IPS DF 19.7 (cell line): ENCODE data around the gene TMEM239.
"Not testable (repeated sequence)": the region's sequence is repeated elsewhere in the genome, so short reads cannot be mapped to it uniquely, and the experiment has no call there.

Source experiments
- DNase-seq: peaks from one replicate; pipeline ENCODE4 v3.0.0-alpha.2; 2013; ENCODE audit warnings: low read depth, low spot score

TMEM239 gene

DNA sequence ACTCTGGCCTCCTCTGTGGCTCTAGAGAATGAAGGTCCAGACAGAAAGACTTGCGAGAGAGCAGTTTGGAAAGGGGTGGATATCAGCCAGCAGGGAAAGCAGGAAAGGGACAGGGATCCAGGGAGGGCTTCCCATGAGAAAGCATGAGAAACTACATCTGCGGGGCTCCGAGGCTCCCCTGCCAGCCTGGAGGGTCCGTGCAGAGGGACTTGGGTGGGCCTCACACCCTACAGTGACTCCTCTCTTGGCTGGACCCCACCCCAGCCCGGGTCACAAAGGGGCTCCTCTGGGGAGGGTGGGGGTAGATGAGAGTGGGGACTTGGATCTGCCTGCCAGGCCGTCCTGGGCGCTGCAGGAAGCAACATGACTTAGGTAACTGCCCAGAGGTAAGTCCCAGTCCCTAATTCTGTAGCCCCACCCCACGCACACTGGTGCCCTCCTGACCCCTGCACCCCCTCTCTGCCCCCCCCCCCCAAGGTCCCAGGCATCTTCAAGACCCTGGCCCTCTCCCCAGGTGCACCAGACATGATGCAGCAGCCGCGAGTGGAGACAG is at the start of gene TMEM239:
Gene TMEM239, plus strand, starts transcription at position 335 of the 553 bp plus-strand sequence. Its CDS starts 191 bp downstream, at position 526.
- DNase-seq: no peak

DNA sequence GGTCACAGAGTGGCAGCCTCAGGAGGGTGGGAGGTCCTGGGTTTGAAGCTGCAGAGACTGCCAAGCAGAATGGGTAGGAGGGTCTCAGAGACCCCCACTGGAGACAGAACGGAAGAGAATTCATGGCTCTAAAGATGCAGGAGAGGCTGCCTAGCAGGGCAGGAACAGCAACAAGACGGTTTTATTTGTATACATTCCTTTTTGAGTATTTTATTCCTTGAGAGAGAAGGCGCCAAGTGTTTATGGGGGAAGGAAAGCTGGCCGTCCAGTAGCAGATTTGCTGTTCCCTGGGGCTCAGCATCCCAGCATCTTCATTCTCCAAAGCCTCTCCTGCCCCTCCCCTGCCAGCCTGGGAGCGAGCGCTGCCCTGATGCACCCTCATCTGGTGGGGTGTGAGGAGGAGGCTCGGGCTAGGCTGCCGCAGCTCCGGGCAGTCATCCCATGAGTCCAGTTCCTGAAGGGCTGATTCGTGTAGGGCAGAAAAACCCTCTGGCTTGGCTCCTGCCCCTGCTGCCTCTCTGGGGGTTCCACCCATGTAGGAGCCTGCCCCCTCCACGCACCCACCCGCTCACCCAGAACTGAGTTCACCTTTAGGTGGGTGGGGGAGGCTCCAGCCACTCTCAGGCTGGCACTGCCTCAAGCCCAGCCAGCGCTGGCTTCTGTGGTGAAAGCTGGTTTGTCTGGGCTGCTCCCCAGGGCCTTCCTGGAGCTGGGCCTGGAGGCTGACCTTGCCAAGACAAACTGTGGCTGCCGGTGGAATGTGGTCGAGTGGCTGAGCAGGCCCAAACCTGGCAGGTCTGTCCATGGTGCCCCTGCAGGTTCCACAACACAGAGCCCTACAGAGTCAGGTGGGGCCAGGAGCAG is 48.2 kb upstream of the TMEM239 start:
- DNase-seq: no peak

DNA sequence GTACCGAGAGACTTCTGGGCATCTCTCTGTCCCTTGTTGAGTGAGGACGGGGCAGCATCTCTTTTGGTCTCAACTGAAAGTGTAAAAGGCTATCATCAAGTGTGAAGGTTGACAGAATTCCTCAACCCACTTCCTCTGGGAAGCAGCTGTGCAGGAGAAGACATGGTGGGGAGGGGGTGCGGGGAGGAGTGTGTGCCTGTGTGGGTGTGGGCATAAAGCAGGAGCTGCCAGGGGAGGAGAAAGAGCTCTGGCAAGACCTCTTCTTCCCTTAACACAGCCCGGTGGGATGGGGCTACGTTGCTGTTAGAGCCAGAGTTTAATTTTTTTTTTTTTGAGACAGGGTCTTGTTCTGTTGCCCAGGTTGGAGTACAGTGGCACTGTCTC is 47.5 kb upstream of the TMEM239 start:
- no peak for DNase-seq

DNA sequence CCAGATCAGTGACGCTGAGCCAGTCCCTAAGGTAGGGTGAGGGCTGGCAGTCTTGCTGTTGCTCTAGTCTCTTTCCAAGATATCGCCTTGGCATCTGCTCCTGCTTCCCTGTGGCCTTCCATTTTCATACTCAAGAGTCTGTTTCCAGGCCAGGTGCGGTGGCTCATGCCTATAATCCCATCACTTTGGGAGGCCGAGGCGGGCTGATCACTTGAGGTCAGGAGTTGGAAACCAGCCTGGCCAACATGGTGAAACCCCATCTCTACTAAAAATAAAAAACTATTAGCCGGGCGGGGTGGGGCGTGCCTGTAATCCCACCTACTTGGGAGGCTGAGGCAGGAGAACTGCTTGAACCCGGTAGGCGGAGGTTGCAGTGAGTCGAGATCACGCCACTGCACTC is 46.1 kb upstream of the TMEM239 start:
- not testable (repeated sequence) for DNase-seq

DNA sequence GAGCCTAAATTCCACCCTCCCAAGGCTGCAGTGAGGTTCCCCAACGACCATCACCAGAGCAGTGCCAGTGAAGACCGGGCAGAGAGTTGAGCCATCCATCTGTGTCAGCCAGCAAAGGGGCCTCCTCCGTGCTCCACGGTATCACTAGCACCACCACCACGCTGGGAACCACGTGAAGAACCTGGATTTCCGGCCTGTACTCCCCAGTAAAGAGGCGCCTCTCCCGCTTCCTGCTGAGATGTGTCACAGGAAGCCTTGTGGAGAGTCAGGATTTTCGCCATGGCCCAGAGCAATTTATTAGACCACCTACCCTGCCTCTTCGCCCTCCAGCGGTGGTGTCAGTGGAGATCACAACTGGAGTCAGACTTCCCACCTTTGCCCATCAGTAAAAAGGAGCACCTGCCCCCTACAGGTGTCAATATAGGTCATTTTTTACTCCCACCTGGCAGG is 44.5 kb upstream of the TMEM239 start:
- no peak for DNase-seq

DNA sequence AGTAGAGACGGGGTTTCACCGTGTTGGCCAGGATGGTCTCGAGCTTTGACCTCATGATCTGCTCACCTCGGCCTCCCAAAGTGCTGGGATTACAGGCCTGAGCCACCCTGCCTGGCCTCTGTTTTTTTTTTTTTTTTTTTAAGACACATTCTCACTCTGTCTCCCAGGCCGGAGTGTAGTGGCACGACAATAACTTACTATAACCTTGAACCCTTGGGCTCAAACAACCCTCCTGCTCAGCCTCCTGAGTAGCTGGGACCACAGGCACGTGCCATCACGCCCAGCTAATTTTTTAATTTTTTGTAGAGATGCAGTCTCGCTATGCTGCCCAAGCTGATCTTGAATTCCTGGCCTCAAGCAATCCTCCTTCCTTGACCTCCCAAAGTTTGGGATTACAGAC is 42.4 kb upstream of the TMEM239 start:
- no peak for DNase-seq

DNA sequence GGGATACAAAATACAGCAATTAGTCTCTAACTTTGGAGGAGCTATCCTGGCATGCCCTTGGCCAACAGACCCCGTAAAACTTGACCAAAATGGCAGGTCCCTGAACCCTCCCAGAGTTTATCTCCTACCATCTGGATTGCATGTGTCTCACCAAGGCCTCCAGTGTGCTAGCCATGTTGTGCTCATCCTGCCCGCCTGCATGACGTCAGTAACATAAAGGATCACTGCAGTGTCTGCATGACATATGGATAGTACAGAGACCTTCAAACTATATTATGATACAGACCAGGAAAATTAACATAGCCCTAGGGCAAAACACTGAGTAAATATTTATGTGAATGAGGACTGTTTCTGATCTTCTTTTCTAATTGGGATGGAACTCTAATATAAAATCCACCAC is 41.0 kb upstream of the TMEM239 start:
- DNase-seq: no peak

DNA sequence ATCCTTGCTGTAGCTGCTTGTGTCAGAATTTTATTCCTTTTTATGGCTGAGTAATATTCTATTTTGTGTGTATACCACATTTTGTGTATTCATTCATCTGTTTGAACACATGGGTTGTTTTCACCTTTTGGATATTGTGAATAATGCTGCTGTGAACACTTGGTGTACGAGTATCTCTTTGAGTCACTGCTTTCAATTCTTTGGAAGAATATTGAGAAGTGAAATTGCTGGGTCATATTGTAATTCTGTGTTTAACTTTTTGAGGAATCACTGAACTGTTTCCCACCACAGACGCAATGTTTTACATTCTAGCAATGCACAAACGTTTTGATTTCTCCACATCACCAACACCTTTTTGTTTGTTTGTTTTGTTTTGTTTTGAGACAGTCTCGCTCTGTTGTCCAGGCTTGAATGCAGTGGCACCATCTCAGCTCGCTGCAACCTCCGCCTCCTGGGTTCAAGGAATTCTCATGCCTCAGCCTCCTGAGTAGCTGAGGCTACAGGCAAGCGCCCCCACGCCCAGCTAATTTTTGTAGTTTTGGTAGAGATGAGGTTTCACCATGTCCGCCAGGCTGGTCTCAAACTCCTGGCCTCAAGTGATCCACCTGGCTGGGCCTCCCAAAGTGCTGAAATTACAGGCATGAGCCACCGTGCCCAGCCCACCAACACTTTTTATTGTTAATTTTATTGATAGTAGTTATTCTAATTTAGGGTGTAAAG is 37.4 kb upstream of the TMEM239 start:
- no peak for DNase-seq

DNA sequence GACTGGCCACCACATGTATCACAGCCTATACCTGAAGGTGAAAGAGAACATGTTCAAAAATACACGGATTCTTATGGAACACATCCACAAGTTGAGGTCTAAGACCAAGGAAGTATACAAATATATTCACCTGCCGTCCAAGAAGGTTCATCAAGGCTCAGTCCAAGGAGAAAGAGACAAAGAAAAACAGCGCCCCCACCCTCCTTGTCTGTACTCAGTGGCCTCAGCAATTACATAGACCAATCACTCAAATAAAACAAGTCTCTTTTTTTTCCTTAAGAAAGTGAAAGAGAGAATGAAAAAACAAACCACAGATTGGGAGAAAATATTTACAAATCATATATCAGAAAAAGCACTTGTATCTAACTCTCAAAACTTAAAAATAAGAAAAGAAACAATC is 35.2 kb upstream of the TMEM239 start:
- no peak for DNase-seq

DNA sequence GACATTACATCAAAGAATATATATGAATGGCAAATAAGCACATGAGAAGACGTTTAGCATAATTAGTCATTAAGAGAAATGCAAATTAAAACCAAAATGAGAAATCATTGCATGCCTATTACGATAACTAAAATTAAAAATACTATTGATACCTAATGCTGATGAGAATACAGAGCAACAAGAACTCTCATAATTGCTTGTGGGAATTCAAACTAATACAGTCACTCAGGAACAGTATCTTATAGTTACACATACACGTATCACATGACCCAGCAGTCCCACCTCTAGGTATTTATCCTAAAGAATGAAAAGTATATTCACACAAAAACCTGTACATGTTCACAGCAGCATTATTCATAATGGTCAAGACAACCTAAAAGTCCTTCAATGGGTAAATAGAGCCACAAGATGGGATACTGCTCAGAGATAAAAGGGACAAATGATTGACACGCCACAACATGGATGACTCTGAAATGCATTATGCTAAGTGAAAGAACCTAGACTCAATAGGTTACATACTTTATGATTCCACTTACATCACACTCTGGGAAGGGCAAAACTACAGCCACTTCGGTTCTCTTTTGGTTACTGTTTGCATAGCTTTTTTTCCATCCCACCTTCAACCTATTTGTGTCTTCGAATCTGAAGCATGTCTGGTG is 32.1 kb upstream of the TMEM239 start:
- no peak for DNase-seq

DNA sequence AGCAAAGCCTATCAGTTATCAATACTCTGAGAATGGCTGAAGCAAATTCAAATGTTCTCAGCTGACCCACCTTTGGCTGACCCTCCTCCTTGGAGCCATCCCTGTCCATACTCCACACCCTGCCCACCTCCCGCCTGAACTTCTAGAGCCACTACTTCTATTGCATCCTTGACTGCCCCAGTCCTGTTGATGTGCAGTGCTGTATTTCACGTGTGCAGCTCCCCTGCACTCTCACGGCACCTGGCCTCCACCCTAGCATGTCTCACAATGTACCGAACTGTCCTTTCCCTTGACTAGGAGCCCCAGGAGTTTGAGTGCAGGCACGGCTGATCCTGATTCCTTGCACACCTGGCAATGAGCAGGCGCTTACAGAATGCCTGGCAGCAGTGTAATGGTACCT is 22.7 kb upstream of the TMEM239 start:
- no peak for DNase-seq

DNA sequence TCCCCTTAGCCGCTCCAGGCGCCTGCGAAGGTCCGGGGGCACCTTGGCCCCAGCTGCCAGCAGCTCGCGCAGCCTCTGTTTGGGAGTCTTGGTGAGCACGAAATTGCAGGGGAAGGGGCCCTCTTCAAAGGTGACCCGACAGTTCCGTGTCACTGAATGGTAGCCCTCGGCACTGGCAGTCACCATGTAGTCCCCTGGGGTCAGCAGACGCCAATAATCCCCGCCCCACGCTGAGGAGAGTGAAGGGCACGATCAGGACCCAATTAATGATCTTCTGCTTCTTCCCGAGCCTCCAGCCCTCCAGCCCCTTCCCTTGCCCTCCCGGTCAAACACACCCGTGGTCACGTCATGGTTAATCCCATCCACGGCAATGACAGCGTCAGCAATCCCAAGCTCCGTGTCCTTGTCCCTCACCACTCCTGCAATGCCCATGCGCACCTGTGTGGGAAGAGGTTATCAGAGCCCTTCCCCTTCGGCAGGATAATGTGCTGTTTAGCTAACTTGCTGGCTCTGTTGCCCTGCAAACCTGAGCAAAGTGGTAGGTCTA is 21.9 kb upstream of the TMEM239 start:
- DNase-seq: no peak

DNA sequence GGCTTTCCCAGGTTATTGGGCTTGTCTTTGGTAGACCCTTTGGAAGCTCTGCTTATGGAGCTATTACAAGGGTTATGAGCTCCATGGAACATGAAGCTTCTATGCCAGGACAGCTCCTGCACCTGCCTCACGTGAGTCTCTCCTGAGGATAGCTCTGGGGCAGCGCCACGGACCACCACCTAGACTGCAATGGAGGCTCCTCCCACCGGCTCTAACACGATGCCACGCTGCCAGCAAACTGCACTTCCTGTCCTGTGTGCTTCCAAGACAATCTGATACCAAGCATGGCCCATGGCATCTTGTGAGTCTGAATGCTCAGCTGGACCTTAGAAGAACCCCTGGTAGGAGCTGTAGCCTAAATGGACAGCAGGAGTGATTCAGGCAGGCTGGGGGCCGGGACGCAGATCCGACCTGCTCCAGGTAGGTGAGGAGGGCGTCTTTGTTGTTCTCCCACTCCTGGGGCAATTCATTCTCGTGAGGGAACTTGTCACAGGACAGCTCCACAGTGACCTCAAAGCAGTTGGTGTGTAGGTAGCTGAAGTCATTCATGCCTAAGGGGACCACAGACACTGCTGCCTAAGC is 21.2 kb upstream of the TMEM239 start:
- no peak for DNase-seq

DNA sequence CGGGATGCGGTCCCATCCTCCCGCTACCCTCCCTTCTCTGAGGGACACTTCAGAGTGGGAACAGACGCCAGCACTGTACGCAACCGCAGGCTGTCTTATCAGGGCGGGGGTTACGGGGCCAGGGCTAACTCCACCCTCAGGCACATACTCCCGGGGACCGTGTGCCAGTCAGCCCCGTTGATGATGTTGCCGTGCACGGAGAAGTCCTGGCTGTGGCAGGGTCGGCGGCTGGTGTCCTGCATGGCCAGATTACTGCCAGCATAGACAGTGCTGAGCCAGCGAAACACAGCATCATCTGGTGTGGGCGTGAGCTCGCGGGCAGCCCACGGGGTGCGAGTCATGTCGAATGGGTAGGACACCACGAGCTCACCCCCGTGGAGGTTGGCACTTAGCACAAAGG is 20.7 kb upstream of the TMEM239 start:
- DNase-seq: no peak

DNA sequence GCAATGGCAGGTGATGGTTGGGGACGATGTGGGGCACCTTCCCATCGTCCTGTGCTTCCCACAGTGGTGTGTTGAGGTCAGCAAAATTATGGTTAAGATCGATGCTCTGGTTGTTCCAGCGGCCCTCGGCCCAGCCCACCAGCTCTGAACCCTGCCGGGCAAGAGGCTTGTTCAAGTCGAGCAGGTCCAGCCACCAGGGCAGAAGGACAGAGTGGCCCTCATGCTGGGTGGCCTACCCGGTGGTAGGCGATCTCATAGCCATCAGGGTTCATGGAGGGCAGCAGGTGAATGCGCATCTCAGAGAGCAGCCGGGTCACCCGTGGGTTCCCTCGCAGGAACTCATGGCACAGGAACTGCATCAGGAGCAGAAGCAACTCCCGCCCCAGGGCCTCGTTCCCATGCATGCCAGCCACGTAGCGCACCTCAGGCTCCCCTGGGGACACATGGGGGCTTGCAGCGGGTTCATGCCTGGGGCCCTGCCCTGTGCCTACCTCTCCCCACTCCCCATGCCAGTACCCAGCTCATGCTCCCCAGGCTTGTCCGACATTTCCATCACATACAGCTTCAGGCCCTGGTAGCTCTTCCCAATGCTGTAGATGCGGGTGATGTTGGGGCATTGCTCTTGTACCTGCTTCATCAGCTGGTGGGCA is 20.0 kb upstream of the TMEM239 start:
- DNase-seq: no peak

DNA sequence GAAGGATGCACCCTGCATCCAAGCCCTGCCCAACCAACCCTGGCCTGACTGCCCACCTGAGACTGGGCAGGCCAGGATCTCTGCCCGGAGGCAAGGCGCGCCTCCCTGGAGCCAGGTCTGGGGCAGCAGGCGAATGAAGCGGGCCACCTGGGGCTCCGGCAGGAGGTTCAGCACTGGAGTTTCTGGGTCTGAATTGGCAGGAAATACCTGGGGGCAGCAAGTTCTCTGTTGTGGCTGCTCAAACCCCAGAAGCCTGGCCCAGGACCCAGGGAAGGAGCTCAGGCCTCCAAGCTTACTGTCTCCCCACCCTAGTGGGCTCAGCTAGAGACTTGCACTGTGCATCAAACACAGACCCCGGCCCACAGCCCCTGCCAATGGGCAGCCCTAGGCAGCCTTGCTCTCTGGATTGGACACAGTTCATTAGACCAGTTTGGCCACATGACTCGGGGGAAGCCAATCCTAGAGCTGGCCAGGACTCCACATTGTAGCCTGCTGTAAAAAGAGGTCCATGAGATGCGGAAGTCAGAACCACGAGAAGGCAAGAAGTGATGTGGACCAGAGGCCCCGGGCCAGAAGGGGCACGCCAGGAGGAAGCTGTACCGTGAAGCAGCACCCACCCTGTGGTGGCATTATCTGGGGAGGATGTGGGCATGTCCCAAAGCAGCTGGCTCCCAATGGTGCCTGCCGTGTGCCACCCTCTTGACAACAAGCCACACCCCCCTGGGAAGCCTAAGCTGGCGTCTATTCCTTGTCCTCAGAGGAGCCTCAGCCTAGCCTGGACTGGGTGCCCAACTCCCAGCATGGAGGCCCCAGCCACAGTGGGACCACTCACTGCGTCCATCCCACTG is 18.8 kb upstream of the TMEM239 start:
- no peak for DNase-seq

DNA sequence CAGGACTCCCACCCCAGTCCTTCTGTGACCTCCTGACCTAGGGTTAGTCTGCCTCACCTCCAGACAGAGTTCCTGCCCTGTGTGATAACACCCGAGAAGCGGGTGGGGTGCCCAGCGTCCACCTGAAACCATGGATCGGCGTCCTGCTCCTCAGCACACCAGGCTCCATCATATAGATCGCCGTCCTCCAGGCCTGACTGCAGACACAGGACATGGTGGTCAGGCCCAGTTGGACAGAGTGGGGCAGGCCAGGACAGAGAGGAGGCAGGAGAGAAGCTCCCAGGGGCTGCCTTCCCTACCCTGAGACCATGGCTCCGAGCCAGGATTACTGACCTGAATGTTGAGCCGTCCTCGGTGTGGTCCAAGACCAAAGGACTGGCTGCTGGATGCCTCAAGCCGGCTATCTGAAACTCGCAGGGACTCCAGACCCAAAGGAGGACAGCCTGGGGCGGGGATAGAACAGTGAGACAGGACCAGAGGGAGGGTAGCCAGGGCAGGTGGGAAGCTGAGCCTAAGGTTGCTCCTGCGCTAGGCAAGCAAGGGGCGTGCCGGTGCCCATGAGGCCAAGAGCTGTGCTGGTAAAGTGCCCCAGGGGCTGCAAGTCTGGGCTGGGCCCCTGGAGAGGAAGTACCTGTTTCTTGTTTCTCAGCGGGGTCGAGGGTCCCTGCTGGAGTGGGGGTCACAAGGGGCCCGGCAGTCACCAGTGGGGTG is 17.9 kb upstream of the TMEM239 start:
- DNase-seq: no peak

DNA sequence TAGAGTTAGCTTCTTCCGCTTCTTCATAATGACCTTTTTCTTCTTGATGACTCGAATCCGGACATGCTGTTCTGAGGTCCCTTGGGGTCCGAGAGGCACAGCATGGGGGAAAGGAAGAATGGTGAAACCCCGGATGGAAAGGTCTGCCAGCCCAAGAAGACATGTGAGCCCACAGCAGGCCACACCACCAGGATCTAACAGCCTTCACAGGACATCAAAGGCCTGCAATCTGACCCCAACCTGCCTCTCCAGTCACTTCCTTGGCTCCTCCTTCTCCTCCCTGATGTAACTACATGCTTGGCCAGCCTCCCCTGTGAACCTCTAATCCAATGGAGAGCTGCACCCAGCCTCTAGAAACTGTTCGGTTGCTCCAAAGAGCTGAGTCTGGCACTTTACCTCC is 17.4 kb upstream of the TMEM239 start:
- no peak for DNase-seq

DNA sequence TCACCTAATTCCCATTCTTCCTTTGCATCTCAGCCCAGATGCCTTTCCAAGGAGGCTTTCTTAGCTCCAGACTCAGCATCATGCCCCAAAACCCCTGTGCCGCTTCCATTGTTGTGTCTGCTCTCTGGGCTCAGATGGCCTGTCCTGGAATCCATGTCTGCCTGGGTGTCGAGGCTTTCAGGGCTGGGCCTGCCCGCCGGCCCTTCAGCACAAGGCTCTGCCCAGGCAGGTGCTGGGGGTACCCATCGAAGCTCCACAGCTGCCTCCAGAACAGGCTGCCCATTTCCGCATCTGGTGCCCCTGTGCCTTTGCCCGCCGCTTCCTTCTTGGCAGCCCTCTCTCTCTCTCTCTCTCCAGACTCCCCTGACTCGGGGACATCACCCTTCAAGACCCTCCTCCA is 16.9 kb upstream of the TMEM239 start:
- no peak for DNase-seq
